ENCODE measurements around the gene DOCK1. TPM values are rescaled to one million over a fixed set of nuclear protein-coding genes. Genes with fewer than 3 reads are reported as not detected.

Gene DOCK1
- total RNA-seq, 1 donor, result 0.42 TPM

DNA sequence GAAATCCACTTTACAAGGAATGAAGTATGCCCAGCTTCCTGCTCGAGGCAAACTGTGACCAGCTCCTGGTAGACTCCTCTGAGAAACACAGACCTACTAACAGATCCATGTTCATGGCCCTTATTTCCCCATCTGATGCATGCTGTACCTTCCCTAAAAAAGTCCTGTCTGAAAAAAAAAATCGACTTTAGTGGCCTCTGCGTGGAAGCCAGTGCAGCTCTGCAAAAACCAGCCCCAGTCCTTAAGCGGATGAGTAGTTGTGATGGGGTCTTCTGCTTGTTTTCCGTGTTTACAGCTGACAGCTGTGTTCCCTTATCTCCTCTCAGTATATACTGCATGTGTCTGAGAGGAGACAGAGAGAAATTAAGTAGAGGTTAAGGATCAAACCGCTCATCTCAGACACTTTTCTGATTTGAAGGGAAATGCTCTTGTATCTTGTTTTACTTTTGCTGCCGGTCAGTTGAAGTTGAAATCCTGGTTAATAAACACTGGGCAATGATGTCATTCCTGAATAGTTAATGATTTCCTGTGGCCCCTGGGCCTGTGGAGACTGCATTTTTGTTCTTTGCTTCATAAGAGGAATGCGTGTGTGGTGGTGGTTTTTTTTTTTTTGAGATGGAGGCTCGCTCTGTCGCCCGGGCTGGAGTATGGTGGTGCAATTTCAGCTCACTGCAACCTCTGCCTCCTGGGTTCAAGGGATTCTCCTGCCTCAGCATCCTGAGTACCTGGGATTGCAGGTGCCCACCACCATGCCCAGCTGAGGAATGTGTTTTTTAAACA is 67.6 kb downstream of the DOCK1 start:
- Histone ChIP-seq H3K4me1 (ENCODE audit: insufficient read depth, low read length) (no peaks in the 10 kb centered on the region), H3K27me3 (ENCODE audit: insufficient read depth, low read length) (no peaks in the 10 kb centered on the region), H3K9me3 (ENCODE audit: low read depth, low read length) (no peaks in the 10 kb centered on the region), H3K4me3 (ENCODE audit: low read length) (no peak overlapping the region)

DNA sequence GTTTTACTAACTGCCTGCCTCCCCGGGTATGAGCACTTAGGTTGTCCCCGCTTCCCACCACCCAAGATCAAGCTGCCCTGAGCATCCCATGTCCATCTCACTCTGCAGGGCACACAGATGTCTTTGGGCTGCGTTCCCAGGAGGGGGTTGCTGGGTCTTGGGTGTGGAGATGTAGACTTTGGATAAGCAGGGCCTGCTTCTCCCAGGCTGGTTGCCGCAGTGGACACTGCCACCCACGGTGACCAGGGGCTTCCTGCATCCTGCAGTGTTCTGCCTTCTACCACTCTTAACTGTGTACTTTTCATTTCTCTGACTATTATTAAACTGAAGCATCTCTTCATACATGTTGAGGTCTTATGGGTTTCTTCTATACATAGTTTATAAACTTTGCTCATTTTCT is 70.0 kb downstream of the DOCK1 start:
- H3K4me1 ChIP-seq (ENCODE audit: insufficient read depth, low read length), result no peaks in the 10 kb centered on the region
- H3K4me3 ChIP-seq (ENCODE audit: low read length), result no peak overlapping the region
- no peaks in the 10 kb centered on the region for H3K27me3 ChIP-seq (ENCODE audit: insufficient read depth, low read length)
- H3K9me3 ChIP-seq (ENCODE audit: low read depth, low read length), result no peaks in the 10 kb centered on the region

DNA sequence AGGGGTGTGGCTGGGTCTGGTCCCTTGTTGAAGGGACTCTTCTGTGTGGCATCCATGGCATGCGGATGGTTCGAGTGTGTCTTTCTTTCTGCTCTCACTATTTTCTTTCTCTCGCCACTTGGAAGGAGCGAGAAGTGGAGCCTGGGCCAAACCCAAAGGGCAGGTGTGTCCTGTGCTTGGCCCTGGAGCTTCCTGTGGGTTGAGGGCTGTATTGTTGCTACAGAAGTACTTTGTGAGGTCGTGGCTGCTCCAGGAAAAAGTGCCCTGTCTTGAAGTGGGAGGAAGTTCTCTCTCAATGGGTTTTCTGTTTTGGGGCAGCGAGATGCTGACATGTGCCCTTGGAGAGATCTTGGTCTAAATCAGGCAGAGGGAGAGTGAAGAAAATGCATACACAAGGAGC is 72.0 kb downstream of the DOCK1 start:
- Histone ChIP-seq H3K9me3 (ENCODE audit: low read depth, low read length) (no peaks in the 10 kb centered on the region), H3K4me3 (ENCODE audit: low read length) (no peak overlapping the region), H3K4me1 (ENCODE audit: insufficient read depth, low read length) (no peaks in the 10 kb centered on the region), H3K27me3 (ENCODE audit: insufficient read depth, low read length) (no peaks in the 10 kb centered on the region)

DNA sequence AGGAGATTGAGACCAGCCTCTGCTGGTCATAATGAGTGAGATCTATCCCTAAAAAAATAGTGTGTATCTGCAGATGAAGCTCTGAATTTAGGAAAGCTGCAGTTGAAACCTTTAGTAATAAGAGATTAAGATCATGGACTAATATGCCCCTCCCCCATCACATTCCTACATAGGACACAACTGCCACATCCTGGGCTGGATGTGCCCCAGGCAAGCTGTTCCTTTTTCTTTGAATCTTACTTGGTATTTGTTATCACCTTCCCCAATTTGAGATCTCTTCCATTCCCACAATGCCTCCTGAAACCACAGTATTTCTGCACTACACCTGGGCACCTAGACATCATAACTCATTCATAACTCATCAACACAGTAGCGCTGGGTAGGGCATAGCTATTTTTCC is 74.1 kb downstream of the DOCK1 start:
- no peaks in the 10 kb centered on the region for H3K4me1 ChIP-seq (ENCODE audit: insufficient read depth, low read length)
- H3K4me3 ChIP-seq (ENCODE audit: low read length), result no peak overlapping the region
- H3K9me3 ChIP-seq (ENCODE audit: low read depth, low read length), result no peaks in the 10 kb centered on the region
- H3K27me3 ChIP-seq (ENCODE audit: insufficient read depth, low read length), result no peaks in the 10 kb centered on the region

DNA sequence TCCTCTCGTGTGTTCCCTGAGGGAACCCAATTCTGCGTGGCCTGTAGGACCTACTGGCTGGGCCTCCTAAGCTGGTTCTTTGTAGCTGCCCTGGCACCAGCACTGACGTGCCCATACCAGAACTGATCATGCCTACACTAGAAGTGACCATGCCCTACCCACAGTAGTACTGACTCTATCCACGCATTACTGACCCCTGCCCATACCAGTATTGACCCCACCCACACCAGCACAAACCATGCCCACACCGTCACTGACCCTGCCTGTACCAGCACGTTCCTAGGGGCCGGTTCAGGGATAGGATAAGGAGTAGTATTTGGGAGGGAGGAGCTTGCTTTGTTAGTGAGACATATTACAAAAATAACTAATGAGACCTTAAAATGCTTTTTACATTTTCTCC is 88.0 kb downstream of the DOCK1 start:
- Histone ChIP-seq H3K4me3 (ENCODE audit: low read length) (no peak overlapping the region), H3K27me3 (ENCODE audit: insufficient read depth, low read length) (no peaks in the 10 kb centered on the region), H3K4me1 (ENCODE audit: insufficient read depth, low read length) (no peaks in the 10 kb centered on the region), H3K9me3 (ENCODE audit: low read depth, low read length) (no peaks in the 10 kb centered on the region)

DNA sequence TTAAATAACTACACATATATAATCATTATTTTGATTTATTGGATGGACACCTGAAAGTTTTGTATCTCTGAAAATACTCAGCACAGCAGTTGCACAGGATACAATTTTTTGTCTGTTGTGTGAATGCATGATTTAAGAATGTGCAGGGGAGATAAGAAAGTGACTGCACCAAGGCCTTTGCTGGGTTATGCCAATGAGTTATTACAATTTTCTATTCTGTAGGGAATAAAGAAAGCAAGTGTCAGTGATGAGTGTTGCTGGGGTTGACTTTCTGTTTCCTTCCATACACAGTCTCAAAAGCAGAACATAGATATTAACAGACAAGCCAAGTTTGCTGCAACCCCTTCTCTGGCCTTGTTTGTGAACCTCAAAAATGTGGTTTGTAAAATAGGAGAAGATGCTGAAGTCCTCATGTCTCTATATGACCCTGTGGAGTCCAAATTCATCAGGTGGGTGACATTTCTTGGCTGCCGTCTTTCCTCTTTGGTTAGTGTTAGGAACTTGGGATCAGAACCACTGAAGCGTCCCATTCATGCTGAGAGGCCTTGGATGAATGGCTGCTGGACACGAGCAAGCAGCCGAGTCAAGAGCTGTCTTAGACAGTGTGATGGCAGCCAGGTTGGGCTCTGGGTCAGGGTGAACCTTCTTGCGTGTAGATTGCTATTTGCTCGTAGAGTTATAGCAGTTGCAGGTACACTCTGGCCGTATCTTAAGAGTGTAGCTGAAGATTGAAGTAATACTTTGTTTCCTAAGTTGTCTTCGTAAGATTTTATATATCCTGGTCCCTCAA is 92.8 kb downstream of the DOCK1 start:
- no peak overlapping the region for H3K4me3 ChIP-seq (ENCODE audit: low read length)
- no peaks in the 10 kb centered on the region for H3K9me3 ChIP-seq (ENCODE audit: low read depth, low read length)
- H3K4me1 ChIP-seq (ENCODE audit: insufficient read depth, low read length), result no peaks in the 10 kb centered on the region
- H3K27me3 ChIP-seq (ENCODE audit: insufficient read depth, low read length), result no peaks in the 10 kb centered on the region

DNA sequence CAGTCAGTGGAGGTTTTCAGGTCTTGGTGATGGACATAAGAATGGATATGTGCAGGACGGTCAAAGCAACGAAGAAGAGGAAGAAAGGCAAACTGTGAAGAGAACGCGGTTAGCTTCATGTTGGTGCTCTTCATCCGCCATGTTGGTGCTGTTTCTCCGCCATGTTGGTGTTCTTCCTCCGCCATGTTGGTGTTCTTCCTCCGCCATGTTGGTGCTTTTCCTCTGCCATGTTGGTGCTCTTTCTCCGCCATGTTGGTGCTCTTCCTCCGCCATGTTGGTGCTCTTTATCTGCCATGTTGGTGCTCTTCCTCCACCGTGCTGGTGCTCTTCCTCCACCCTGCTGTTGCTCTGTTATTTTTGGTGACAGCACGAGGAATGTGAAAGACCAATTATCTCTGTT is 95.4 kb downstream of the DOCK1 start:
- no peak overlapping the region for H3K4me3 ChIP-seq (ENCODE audit: low read length)

DNA sequence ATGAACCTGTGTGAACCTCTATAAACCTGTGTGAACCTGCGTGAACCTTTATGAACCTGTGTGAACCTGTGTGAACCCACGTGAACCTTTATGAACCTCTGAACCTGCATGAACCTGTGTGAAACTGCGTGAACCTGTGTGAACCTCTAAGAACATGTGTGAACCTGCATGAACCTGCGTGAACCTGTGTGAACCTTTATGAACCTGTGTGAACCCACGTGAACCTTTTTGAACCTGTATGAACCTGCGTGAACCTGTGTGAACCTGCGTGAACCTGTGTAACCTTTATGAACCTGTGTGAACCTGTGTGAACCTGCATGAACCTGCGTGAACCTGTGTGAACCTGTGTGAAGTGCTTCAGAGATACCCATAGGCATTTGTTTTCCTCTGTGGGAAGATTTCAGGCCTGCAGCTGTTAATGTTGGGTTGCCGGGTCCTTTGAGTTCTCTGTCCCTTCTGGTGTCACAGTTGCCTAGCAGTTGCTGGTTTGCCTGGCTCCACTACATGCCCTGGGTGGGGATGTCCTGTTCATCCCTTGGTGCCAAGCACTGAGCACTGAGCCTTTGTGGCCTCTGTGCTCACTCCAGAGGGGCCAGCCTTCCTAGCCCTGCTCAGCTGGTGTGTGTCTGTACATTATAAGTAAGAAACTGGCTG is 97.9 kb downstream of the DOCK1 start:
- Histone ChIP-seq H3K27me3 (ENCODE audit: insufficient read depth, low read length) (no peaks in the 10 kb centered on the region), H3K9me3 (ENCODE audit: low read depth, low read length) (no peaks in the 10 kb centered on the region), H3K4me3 (ENCODE audit: low read length) (no peak overlapping the region), H3K4me1 (ENCODE audit: insufficient read depth, low read length) (no peaks in the 10 kb centered on the region)

More for the DNA sequence above, 95.4 kb downstream of the DOCK1 start:
- H3K4me1 ChIP-seq (ENCODE audit: insufficient read depth, low read length), result no peaks in the 10 kb centered on the region
- H3K27me3 ChIP-seq (ENCODE audit: insufficient read depth, low read length), result no peaks in the 10 kb centered on the region
- no peaks in the 10 kb centered on the region for H3K9me3 ChIP-seq (ENCODE audit: low read depth, low read length)

DNA sequence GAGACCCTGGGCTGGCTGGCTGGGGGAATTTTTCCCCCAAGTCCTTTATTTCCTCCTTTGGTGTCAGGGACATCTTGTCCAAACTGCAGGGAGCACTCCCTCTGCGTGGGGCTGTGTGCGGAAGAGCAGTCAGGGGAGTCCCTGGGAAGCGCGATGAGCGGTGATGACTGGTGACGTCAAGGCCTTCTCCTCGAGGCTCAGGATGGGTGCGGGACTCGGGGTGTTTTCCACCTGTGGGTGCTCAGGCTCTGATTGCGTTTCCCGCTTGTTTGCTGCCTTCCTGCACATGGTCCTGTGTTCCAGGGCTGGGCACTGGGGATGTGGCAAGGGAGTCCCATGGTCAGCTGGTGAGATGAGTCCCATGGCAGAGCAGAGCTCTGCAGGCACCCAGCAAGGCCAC is 101.2 kb downstream of the DOCK1 start:
- Histone ChIP-seq H3K4me1 (ENCODE audit: insufficient read depth, low read length) (no peaks in the 10 kb centered on the region), H3K9me3 (ENCODE audit: low read depth, low read length) (no peaks in the 10 kb centered on the region), H3K4me3 (ENCODE audit: low read length) (no peak overlapping the region), H3K27me3 (ENCODE audit: insufficient read depth, low read length) (no peaks in the 10 kb centered on the region)

DNA sequence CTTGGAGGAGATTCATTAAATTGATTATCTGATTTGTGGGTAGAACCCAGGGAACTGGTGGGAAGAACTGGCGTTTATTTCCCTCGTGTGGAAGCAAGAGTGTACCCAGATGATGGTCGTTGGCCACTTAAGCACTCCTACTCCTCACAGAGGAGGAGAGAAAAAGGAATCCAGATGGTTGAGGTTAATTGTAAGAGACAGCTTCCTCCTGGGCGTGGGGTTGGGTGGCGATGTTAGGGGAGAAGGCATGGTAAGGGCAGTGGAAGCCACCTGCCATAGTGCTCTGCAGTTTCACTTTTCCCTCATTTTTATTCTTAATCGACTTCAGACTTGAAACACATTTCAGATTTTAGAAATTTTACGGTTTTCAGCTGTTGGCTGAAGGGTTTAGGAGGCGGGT is 104.1 kb downstream of the DOCK1 start:
- Histone ChIP-seq H3K4me3 (ENCODE audit: low read length) (no peak overlapping the region), H3K9me3 (ENCODE audit: low read depth, low read length) (no peaks in the 10 kb centered on the region), H3K27me3 (ENCODE audit: insufficient read depth, low read length) (no peaks in the 10 kb centered on the region), H3K4me1 (ENCODE audit: insufficient read depth, low read length) (no peaks in the 10 kb centered on the region)

DNA sequence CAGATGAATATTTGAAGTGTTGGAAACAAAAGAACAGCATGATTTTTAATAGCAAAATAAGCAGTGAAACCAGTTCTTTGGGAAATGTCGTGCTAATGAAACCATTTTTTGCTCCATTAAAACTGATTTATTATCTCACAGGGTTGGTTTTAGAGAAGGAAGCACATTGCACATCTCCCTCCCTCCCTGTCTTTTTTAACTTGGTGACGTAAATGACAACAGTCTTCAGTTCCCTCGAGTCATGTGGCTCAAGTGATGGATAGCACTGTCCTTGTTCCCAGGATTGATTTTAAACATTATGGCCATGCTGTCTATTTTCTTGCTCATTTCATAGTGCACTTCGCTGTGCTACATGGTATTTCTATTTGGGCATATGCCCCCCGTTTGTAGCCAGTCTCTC is 105.9 kb downstream of the DOCK1 start:
- no peaks in the 10 kb centered on the region for H3K27me3 ChIP-seq (ENCODE audit: insufficient read depth, low read length)
- H3K9me3 ChIP-seq (ENCODE audit: low read depth, low read length), result no peaks in the 10 kb centered on the region
- no peak overlapping the region for H3K4me3 ChIP-seq (ENCODE audit: low read length)
- H3K4me1 ChIP-seq (ENCODE audit: insufficient read depth, low read length), result no peaks in the 10 kb centered on the region

DNA sequence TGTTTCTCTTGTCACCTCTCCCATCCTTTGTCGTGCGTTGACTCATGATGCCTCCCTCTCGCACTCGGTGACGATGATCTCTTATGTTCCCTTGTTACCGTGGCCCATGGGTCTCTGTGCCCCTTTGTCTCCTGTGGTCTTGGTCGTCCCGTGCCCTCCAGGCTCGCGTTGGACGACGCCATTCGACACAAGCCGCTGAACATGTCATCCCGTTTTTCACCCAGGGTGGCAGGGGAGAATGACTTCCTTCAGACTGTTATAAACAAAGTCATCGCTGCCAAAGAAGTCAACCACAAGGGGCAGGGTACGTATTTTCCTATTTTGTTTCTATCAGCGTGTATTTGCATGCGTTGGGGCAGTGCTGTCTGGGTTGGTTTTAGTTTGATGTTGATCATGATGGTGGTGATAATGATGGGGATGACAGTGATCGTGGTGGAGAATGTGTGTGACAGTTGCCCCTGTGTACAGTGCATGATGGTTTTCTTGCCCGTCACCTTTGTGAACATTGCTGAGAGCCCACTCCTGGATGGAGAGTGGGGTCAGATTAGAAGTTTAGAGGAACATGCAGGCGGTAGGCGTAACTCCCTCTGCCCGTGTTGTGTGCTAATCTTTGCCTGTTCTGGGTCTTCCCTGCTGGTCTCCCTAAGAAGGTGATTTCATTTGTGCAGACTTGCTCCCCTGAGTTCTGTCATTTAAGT is 107.0 kb downstream of the DOCK1 start:
- Histone ChIP-seq H3K4me1 (ENCODE audit: insufficient read depth, low read length) (no peaks in the 10 kb centered on the region), H3K27me3 (ENCODE audit: insufficient read depth, low read length) (no peaks in the 10 kb centered on the region), H3K9me3 (ENCODE audit: low read depth, low read length) (no peaks in the 10 kb centered on the region)

DNA sequence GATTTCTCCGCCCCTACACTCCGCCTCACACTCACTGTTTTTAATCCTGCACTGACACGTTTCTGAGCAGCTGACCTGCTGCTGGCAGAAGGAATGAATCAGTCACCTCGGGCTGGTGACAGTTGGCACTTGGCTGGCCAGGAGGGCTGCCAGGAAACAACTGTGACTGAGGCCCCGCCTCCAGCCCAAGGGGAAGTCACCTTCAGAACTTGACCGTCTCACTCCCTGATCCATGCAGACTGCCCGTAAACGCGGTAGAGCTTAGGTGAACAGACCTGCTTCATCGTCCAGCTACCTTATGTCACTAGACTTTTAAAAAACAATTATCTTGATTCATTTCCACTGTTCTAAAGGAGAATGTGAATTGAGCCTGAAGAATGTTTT is 107.5 kb downstream of the DOCK1 start:
- H3K27me3 ChIP-seq (ENCODE audit: insufficient read depth, low read length), result no peaks in the 10 kb centered on the region
- H3K4me1 ChIP-seq (ENCODE audit: insufficient read depth, low read length), result no peaks in the 10 kb centered on the region
- no peak overlapping the region for H3K4me3 ChIP-seq (ENCODE audit: low read length)
- no peaks in the 10 kb centered on the region for H3K9me3 ChIP-seq (ENCODE audit: low read depth, low read length)

More for the DNA sequence above, 107.0 kb downstream of the DOCK1 start:
- H3K4me3 ChIP-seq (ENCODE audit: low read length), result no peak overlapping the region

DNA sequence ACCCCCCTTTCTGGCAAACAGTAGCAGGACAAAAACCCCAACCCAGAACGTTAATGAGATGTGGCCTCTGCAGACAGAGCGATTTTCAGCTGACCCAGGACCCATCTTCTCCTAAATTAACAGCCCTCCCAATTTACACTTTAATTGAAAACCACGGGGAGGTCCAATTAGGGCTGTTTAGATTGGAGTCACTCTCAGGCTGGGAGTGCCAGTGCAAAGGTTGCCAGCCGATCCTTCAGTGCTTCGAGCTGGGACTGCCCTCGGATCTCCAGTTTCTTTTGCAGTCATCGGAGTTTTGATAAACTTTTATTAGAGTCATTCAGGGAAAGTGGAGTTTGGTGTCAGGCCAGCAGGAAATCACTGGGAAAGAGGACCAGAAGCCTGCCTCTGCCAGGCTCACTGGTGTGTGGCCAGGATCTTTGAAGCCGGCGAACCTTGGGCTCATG is 108.0 kb downstream of the DOCK1 start:
- Histone ChIP-seq H3K27me3 (ENCODE audit: insufficient read depth, low read length) (no peaks in the 10 kb centered on the region), H3K4me1 (ENCODE audit: insufficient read depth, low read length) (no peaks in the 10 kb centered on the region), H3K4me3 (ENCODE audit: low read length) (no peak overlapping the region), H3K9me3 (ENCODE audit: low read depth, low read length) (no peaks in the 10 kb centered on the region)

Data from mononuclear cell (primary cell).